HEK293 (cell line): ENCODE measurements around the gene DNMT1.

Source experiments
- CTCF ChIA-PET: fragments of 350-600 bp; formaldehyde crosslinking; extraction: SDS; loops from one replicate; lab custom pipeline; 2021; ENCODE audit warnings: antibody characterized with exemption; lab: Yijun Ruan, JAX
- POLR2A ChIA-PET: fragments of 300-600 bp; formaldehyde crosslinking; extraction: SDS; loops from one replicate; lab custom pipeline; 2020; ENCODE audit warnings: antibody characterized with exemption, inconsistent platforms; lab: Yijun Ruan, JAX
- H3K27ac ChIP-seq: fragments of 200-500 bp; sonication (Bioruptor generic); 2 replicates; pipeline ENCODE4 v1.5.1; 2014; ENCODE audit warnings: low read depth, low read length, control low read depth, inconsistent platforms; ENCODE audit errors: extremely low read depth
- H3K36me3 ChIP-seq, 2 experiments: fragments of 200-500 bp in 1 of 2; sonication (Bioruptor generic) in 1 of 2; 1 replicate in 1 of 2; 2 replicates in 1 of 2; pipeline ENCODE4 v1.5.1; 2014 to 2017; ENCODE audit warnings: inconsistent platforms in 2 of 2, low read length in 2 of 2; ENCODE audit not compliant: control insufficient read depth in 2 of 2, insufficient read depth in 1 of 2
- H3K4me1 ChIP-seq: fragments of 200-500 bp; sonication (Bioruptor generic); 2 replicates; pipeline ENCODE4 v1.5.1; 2014; ENCODE audit warnings: mild to moderate bottlenecking, low read length, inconsistent platforms; ENCODE audit not compliant: control insufficient read depth, insufficient read depth
- H3K4me3 ChIP-seq: 2 replicates; pipeline ENCODE4 v1.5.1; 2011; ENCODE audit warnings: low read depth, mild to moderate bottlenecking, control low read depth, low read length, moderate library complexity
- H3K9me3 ChIP-seq: fragments of 200-500 bp; sonication (Bioruptor generic); 2 replicates; pipeline ENCODE4 v1.5.1; 2014; ENCODE audit warnings: low read depth, low read length, inconsistent platforms; ENCODE audit not compliant: control insufficient read depth, insufficient read depth
- EGR2 ChIP-seq: fragments of 450-650 bp; formaldehyde crosslinking; IDR thresholded peaks from 2 replicates; pipeline ENCODE4 v1.5.1; 2016; ENCODE audit warnings: low read depth, missing biosample characterization, missing genetic modification characterization
- KLF1 ChIP-seq: fragments of 450-650 bp; formaldehyde crosslinking; IDR thresholded peaks from 2 replicates; pipeline ENCODE4 v1.5.1; 2016; ENCODE audit warnings: missing biosample characterization, missing genetic modification characterization
- KLF10 ChIP-seq: fragments of 450-650 bp; IDR thresholded peaks from 2 replicates; pipeline ENCODE4 v1.5.1; 2018; ENCODE audit warnings: missing biosample characterization, mild to moderate bottlenecking, missing genetic modification characterization
- SALL2 ChIP-seq: fragments of 450-650 bp; formaldehyde crosslinking; IDR thresholded peaks from 2 replicates; pipeline ENCODE4 v1.5.0; 2017; ENCODE audit warnings: missing biosample characterization, mild to moderate bottlenecking, missing genetic modification characterization, borderline replicate concordance
- SP3 ChIP-seq: fragments of 450-650 bp; formaldehyde crosslinking; IDR thresholded peaks from 2 replicates; pipeline ENCODE4 v1.5.1; 2016; ENCODE audit warnings: missing biosample characterization, missing genetic modification characterization
- SP7 ChIP-seq: fragments of 450-650 bp; formaldehyde crosslinking; IDR thresholded peaks from 2 replicates; pipeline ENCODE4 v1.5.1; 2016; ENCODE audit warnings: missing biosample characterization, missing genetic modification characterization
- TRIM28 ChIP-seq: IDR thresholded peaks from 2 replicates; pipeline ENCODE4 v1.6.1; 2011; ENCODE audit warnings: low read length, control low read depth, borderline replicate concordance
- WT1 ChIP-seq: fragments of 450-650 bp; formaldehyde crosslinking; IDR thresholded peaks from 2 replicates; pipeline ENCODE4 v1.5.1; 2016; ENCODE audit warnings: missing biosample characterization, missing genetic modification characterization
- ZBTB1 ChIP-seq: fragments of 450-650 bp; formaldehyde crosslinking; IDR thresholded peaks from 2 replicates; pipeline ENCODE4 v1.5.1; 2016; ENCODE audit warnings: missing biosample characterization, missing genetic modification characterization
- ZFP3 ChIP-seq: fragments of 450-650 bp; formaldehyde crosslinking; IDR thresholded peaks from 2 replicates; pipeline ENCODE4 v1.5.1; 2016; ENCODE audit warnings: low read depth, missing biosample characterization, missing genetic modification characterization
- ZNF132 ChIP-seq: fragments of 450-650 bp; formaldehyde crosslinking; IDR thresholded peaks from 2 replicates; pipeline ENCODE4 v1.5.1; 2017; ENCODE audit warnings: missing biosample characterization, missing genetic modification characterization, borderline replicate concordance
- ZNF16 ChIP-seq: fragments of 450-650 bp; formaldehyde crosslinking; IDR thresholded peaks from 2 replicates; pipeline ENCODE4 v1.5.1; 2016; ENCODE audit warnings: low read depth, missing biosample characterization, missing genetic modification characterization
- ZNF169 ChIP-seq: fragments of 450-650 bp; formaldehyde crosslinking; IDR thresholded peaks from 2 replicates; pipeline ENCODE4 v1.5.1; 2016; ENCODE audit warnings: missing biosample characterization, missing genetic modification characterization
- ZNF202 ChIP-seq: fragments of 450-650 bp; formaldehyde crosslinking; IDR thresholded peaks from 2 replicates; pipeline ENCODE4 v1.5.1; 2016; ENCODE audit warnings: missing biosample characterization, missing genetic modification characterization, borderline replicate concordance
- ZNF311 ChIP-seq: fragments of 450-650 bp; formaldehyde crosslinking; IDR thresholded peaks from 2 replicates; pipeline ENCODE4 v1.5.1; 2017; ENCODE audit warnings: missing biosample characterization, missing genetic modification characterization, borderline replicate concordance
- ZNF473 ChIP-seq: fragments of 450-650 bp; formaldehyde crosslinking; IDR thresholded peaks from 2 replicates; pipeline ENCODE4 v1.5.1; 2017; ENCODE audit warnings: missing biosample characterization, missing genetic modification characterization
- ZNF501 ChIP-seq: fragments of 450-650 bp; formaldehyde crosslinking; IDR thresholded peaks from 2 replicates; pipeline ENCODE4 v1.5.1; 2016; ENCODE audit warnings: missing biosample characterization, missing genetic modification characterization
- ZNF544 ChIP-seq: fragments of 450-650 bp; formaldehyde crosslinking; IDR thresholded peaks from 2 replicates; pipeline ENCODE4 v1.5.0; 2017; ENCODE audit warnings: missing biosample characterization, missing genetic modification characterization
- ZNF660 ChIP-seq: fragments of 450-650 bp; IDR thresholded peaks from 2 replicates; pipeline ENCODE4 v1.5.1; 2018; ENCODE audit warnings: missing biosample characterization, mild to moderate bottlenecking, missing genetic modification characterization
- ZNF785 ChIP-seq: fragments of 450-650 bp; formaldehyde crosslinking; IDR thresholded peaks from 2 replicates; pipeline ENCODE4 v1.5.1; 2016; ENCODE audit warnings: missing biosample characterization, missing genetic modification characterization
- ZNF792 ChIP-seq: fragments of 450-650 bp; formaldehyde crosslinking; IDR thresholded peaks from 2 replicates; pipeline ENCODE4 v1.5.1; 2016; ENCODE audit warnings: missing biosample characterization, missing genetic modification characterization
- TF ChIP-seq, protein P1 (sequence below): fragments of 450-650 bp; formaldehyde crosslinking; IDR thresholded peaks from 2 replicates; pipeline ENCODE4 v1.5.1; 2017; ENCODE audit warnings: missing biosample characterization, missing genetic modification characterization
- TF ChIP-seq, protein P2 (sequence below): fragments of 450-650 bp; formaldehyde crosslinking; IDR thresholded peaks from 2 replicates; pipeline ENCODE4 v1.5.1; 2017; ENCODE audit warnings: missing biosample characterization, mild to moderate bottlenecking, missing genetic modification characterization, moderate library complexity
- TF ChIP-seq, protein P3 (sequence below): fragments of 450-650 bp; formaldehyde crosslinking; IDR thresholded peaks from 2 replicates; pipeline ENCODE4 v1.5.1; 2017; ENCODE audit warnings: missing biosample characterization, missing genetic modification characterization
- TF ChIP-seq, protein P4 (sequence below): fragments of 450-650 bp; formaldehyde crosslinking; IDR thresholded peaks from 2 replicates; pipeline ENCODE4 v1.5.1; 2016; ENCODE audit warnings: missing biosample characterization, missing genetic modification characterization
- TF ChIP-seq, protein P5 (sequence below): fragments of 450-650 bp; formaldehyde crosslinking; IDR thresholded peaks from 2 replicates; pipeline ENCODE4 v1.5.1; 2017; ENCODE audit warnings: missing biosample characterization, missing genetic modification characterization
- TF ChIP-seq, protein P6 (sequence below): fragments of 450-650 bp; formaldehyde crosslinking; IDR thresholded peaks from 2 replicates; pipeline ENCODE4 v1.5.1; 2016; ENCODE audit warnings: missing biosample characterization, missing genetic modification characterization
- TF ChIP-seq, protein P7 (sequence below): fragments of 450-650 bp; formaldehyde crosslinking; IDR thresholded peaks from 2 replicates; pipeline ENCODE4 v1.5.1; 2016; ENCODE audit warnings: missing biosample characterization, missing genetic modification characterization

Gene DNMT1

DNA sequence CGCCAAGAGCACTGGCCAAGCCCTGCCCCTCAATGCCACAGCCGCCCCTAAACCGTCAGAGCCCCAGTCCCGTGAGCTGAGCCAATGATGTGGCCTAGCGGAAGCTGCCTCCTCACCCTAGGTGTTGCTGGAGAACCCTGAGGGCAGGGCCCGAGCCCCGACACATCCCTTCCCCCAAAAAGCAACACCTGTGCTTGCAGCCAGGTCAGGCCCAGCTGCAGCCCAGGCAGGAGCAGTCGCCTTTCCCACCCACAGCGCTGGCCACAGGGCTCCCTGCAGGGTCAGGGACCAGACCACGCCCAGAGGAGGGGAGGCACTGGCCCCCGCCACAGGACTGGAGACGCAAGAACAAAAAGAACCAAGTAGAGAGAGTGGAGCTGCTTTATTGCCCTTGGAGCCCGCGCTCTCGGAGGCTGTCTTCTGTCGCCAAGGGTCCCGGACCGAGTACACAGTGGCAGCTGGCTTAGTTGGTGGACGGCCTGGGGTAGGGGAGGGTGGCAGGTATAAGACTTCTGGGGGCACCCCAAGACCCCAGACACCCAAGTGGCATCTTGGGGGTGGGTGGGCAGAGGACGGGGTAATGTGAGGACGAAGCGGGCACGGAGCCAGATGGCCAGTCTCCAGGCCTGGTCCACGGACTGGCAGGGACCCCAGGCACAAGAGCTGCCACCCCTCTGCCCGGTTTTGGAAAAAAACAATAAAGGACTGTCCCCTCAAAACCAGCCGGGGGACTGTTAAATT lies 79.9 kb downstream of the DNMT1 start:
- Histone ChIP-seq H3K27ac (no peak overlapping the region), H3K4me1 (no peaks in the 10 kb centered on the region), H3K9me3 (no peaks in the 10 kb centered on the region), H3K36me3 (peaks cover 11 to 83% of the 10 kb centered on the region in 2 experiments), H3K4me3 (no peak overlapping the region)
- ChIA-PET CTCF (interaction anchor here (1.0 to 1.6 kb wide), 4 partner anchors 87 to 185 kb away, joined by 3 to 4 read pairs (median 4); no protein-coding TSS in a partner anchor), POLR2A (interaction anchor here (0.6 to 3.7 kb wide), 8 partner anchors 9 to 265 kb away, joined by 3 to 25 read pairs (median 4); partner anchors contain the start of genes ANGPTL6, PPAN and TYK2)
- peak; percentile 35; the same call in 1 of the 2 replicates for TF ChIP-seq ZNF501 (tag by site-specific recombination)
- TF ChIP-seq SALL2: no peak
- TF ChIP-seq KLF1 (tag by site-specific recombination): 0 out of 2 replicates have a peak, but pooled peaks have one; percentile 13
- TF ChIP-seq, protein P1, sequence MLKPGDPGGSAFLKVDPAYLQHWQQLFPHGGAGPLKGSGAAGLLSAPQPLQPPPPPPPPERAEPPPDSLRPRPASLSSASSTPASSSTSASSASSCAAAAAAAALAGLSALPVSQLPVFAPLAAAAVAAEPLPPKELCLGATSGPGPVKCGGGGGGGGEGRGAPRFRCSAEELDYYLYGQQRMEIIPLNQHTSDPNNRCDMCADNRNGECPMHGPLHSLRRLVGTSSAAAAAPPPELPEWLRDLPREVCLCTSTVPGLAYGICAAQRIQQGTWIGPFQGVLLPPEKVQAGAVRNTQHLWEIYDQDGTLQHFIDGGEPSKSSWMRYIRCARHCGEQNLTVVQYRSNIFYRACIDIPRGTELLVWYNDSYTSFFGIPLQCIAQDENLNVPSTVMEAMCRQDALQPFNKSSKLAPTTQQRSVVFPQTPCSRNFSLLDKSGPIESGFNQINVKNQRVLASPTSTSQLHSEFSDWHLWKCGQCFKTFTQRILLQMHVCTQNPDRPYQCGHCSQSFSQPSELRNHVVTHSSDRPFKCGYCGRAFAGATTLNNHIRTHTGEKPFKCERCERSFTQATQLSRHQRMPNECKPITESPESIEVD: no peak
- peak; percentile 37; the same call in 1 of the 2 replicates for TF ChIP-seq SP3
- TF ChIP-seq ZNF202 (tag by site-specific recombination): no peak
- TF ChIP-seq, protein P2, sequence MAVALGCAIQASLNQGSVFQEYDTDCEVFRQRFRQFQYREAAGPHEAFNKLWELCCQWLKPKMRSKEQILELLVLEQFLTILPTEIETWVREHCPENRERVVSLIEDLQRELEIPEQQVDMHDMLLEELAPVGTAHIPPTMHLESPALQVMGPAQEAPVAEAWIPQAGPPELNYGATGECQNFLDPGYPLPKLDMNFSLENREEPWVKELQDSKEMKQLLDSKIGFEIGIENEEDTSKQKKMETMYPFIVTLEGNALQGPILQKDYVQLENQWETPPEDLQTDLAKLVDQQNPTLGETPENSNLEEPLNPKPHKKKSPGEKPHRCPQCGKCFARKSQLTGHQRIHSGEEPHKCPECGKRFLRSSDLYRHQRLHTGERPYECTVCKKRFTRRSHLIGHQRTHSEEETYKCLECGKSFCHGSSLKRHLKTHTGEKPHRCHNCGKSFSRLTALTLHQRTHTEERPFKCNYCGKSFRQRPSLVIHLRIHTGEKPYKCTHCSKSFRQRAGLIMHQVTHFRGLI (tag by site-specific recombination): no peak
- no peak for TF ChIP-seq ZNF473
- TF ChIP-seq, protein P3, sequence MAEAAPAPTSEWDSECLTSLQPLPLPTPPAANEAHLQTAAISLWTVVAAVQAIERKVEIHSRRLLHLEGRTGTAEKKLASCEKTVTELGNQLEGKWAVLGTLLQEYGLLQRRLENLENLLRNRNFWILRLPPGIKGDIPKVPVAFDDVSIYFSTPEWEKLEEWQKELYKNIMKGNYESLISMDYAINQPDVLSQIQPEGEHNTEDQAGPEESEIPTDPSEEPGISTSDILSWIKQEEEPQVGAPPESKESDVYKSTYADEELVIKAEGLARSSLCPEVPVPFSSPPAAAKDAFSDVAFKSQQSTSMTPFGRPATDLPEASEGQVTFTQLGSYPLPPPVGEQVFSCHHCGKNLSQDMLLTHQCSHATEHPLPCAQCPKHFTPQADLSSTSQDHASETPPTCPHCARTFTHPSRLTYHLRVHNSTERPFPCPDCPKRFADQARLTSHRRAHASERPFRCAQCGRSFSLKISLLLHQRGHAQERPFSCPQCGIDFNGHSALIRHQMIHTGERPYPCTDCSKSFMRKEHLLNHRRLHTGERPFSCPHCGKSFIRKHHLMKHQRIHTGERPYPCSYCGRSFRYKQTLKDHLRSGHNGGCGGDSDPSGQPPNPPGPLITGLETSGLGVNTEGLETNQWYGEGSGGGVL (tag by site-specific recombination): 0 out of 2 replicates have a peak, but pooled peaks have one; percentile 15
- TF ChIP-seq, protein P4, sequence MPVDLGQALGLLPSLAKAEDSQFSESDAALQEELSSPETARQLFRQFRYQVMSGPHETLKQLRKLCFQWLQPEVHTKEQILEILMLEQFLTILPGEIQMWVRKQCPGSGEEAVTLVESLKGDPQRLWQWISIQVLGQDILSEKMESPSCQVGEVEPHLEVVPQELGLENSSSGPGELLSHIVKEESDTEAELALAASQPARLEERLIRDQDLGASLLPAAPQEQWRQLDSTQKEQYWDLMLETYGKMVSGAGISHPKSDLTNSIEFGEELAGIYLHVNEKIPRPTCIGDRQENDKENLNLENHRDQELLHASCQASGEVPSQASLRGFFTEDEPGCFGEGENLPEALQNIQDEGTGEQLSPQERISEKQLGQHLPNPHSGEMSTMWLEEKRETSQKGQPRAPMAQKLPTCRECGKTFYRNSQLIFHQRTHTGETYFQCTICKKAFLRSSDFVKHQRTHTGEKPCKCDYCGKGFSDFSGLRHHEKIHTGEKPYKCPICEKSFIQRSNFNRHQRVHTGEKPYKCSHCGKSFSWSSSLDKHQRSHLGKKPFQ (tag by site-specific recombination): no peak
- no peak for TF ChIP-seq ZNF132 (tag by site-specific recombination)
- TF ChIP-seq, protein P5, sequence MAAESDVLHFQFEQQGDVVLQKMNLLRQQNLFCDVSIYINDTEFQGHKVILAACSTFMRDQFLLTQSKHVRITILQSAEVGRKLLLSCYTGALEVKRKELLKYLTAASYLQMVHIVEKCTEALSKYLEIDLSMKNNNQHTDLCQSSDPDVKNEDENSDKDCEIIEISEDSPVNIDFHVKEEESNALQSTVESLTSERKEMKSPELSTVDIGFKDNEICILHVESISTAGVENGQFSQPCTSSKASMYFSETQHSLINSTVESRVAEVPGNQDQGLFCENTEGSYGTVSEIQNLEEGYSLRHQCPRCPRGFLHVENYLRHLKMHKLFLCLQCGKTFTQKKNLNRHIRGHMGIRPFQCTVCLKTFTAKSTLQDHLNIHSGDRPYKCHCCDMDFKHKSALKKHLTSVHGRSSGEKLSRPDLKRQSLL (tag by site-specific recombination): no peak; the same call in 1 of the 2 replicates
- no peak for TF ChIP-seq TRIM28
- TF ChIP-seq ZNF544 (tag by site-specific recombination): no peak
- 0 out of 2 replicates have a peak, but pooled peaks have one; percentile 5 for TF ChIP-seq EGR2
- no peak for TF ChIP-seq SP7 (tag by site-specific recombination)
- TF ChIP-seq ZNF792 (tag by site-specific recombination): no peak
- TF ChIP-seq ZNF169: no peak
- TF ChIP-seq ZBTB1 (tag by site-specific recombination): no peak
- TF ChIP-seq ZNF16 (tag by site-specific recombination): no peak
- TF ChIP-seq ZNF660 (tag by site-specific recombination): peak; percentile 15; the same call in 1 of the 2 replicates
- TF ChIP-seq, protein P6, sequence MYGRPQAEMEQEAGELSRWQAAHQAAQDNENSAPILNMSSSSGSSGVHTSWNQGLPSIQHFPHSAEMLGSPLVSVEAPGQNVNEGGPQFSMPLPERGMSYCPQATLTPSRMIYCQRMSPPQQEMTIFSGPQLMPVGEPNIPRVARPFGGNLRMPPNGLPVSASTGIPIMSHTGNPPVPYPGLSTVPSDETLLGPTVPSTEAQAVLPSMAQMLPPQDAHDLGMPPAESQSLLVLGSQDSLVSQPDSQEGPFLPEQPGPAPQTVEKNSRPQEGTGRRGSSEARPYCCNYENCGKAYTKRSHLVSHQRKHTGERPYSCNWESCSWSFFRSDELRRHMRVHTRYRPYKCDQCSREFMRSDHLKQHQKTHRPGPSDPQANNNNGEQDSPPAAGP (tag by site-specific recombination): peak; percentile 15; the same call in 1 of the 2 replicates
- TF ChIP-seq ZFP3: no peak
- TF ChIP-seq, protein P7, sequence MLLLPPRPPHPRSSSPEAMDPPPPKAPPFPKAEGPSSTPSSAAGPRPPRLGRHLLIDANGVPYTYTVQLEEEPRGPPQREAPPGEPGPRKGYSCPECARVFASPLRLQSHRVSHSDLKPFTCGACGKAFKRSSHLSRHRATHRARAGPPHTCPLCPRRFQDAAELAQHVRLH (tag by site-specific recombination): no peak
- no peak; the same call in 1 of the 2 replicates for TF ChIP-seq WT1
- no peak; the same call in 1 of the 2 replicates for TF ChIP-seq ZNF785 (tag by site-specific recombination)
- TF ChIP-seq KLF10: no peak
- no peak for TF ChIP-seq ZNF311 (tag by site-specific recombination)
